ENCODE measurements around the gene TRIM68.

TRIM68 gene

GRCh38 chr11:4626207-4627099 lies 18.4 kb upstream of the TRIM68 start:
- DNase-seq (ENCODE audit: low read depth) = peak; percentile 48
- no peak overlapping the region for H3K4me3 ChIP-seq (ENCODE audit: low read length)
- peak; percentile 57 for TF ChIP-seq CTCF (conservative IDR thresholded peaks at IDR 0.05; ENCODE audit: low read length)

GRCh38 chr11:4619514-4619913 lies 11.5 kb upstream of the TRIM68 start:
- no peak for DNase-seq (ENCODE audit: low read depth)
- no peak for TF ChIP-seq CTCF (conservative IDR thresholded peaks at IDR 0.05; ENCODE audit: low read length)
- H3K4me3 ChIP-seq (ENCODE audit: low read length) = no peak overlapping the region

- no peak overlapping the region for H3K4me3 ChIP-seq (ENCODE audit: low read length)
- no peak for DNase-seq (ENCODE audit: low read depth)
- no peak for TF ChIP-seq CTCF (conservative IDR thresholded peaks at IDR 0.05; ENCODE audit: low read length)
Measured at GRCh38 chr11:4615856-4616444, 7.9 kb upstream of the TRIM68 start.

- no peak overlapping the region for H3K4me3 ChIP-seq (ENCODE audit: low read length)
- TF ChIP-seq CTCF (conservative IDR thresholded peaks at IDR 0.05; ENCODE audit: low read length) = no peak
- DNase-seq (ENCODE audit: low read depth) = no peak
Measured at GRCh38 chr11:4611986-4612385, 4.0 kb upstream of the TRIM68 start.

- no peak for TF ChIP-seq CTCF (conservative IDR thresholded peaks at IDR 0.05; ENCODE audit: low read length)
- H3K4me3 ChIP-seq (ENCODE audit: low read length) = peak overlapping the region; percentile 7
- DNase-seq (ENCODE audit: low read depth) = peak; percentile 11
Measured at GRCh38 chr11:4610258-4610935, 2.4 kb upstream of the TRIM68 start.

- DNase-seq (ENCODE audit: low read depth) = no peak
- H3K4me3 ChIP-seq (ENCODE audit: low read length) = peak overlapping the region; percentile 82
- TF ChIP-seq CTCF (conservative IDR thresholded peaks at IDR 0.05; ENCODE audit: low read length) = no peak
Measured at GRCh38 chr11:4607096-4607495, 935 bp downstream of the TRIM68 start.

All from AG10803 (cell line).